ENCODE measurements around the gene POLR2L. TPM values are rescaled to one million over a fixed set of nuclear protein-coding genes. Genes with fewer than 3 reads are reported as not detected.

The POLR2L gene
- total and polyA plus RNA-seq, 2 of the 13 experiments (the other 11 are each of a cell fraction or from before 2014, with no cell fraction given) = 104 to 114 TPM

DNA sequence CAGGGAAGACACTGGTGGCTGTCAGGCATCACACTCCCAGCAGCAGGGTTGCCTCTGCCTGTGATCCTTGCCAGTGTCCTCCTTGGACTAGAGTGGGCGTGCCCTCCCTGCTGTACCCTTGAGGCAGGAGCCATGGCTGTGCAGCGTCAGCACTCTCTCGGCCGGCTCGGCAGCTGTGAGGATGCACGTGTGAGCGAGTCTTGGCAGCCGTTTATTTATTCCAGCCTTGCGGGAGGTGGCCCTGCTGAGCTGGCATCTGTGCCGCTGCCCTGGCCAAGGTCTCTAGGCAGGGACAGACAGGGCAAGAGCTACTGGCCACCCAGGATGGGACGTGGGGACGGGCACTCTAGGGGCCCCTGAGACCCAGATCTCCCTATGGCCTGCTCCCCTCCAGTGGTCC lies 34.2 kb upstream of the POLR2L start (continued):
- TF ChIP-seq, protein P1, sequence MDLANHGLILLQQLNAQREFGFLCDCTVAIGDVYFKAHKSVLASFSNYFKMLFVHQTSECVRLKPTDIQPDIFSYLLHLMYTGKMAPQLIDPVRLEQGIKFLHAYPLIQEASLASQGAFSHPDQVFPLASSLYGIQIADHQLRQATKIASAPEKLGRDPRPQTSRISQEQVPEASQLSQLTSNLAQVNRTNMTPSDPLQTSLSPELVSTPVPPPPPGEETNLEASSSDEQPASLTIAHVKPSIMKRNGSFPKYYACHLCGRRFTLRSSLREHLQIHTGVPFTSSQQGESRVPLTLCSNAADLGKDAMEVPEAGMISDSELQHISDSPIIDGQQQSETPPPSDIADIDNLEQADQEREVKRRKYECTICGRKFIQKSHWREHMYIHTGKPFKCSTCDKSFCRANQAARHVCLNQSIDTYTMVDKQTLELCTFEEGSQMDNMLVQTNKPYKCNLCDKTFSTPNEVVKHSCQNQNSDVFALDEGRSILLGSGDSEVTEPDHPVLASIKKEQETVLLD (CRISPR knock-in tag; IDR thresholded peaks at IDR 0.05; ENCODE audit: low read depth) = no peak
- peak; percentile 58 for TF ChIP-seq AGO2 (optimal IDR thresholded peaks at IDR 0.05; ENCODE audit: low read depth, low read length)
- no peak for TF ChIP-seq IKZF1 (IDR thresholded peaks at IDR 0.05)

DNA sequence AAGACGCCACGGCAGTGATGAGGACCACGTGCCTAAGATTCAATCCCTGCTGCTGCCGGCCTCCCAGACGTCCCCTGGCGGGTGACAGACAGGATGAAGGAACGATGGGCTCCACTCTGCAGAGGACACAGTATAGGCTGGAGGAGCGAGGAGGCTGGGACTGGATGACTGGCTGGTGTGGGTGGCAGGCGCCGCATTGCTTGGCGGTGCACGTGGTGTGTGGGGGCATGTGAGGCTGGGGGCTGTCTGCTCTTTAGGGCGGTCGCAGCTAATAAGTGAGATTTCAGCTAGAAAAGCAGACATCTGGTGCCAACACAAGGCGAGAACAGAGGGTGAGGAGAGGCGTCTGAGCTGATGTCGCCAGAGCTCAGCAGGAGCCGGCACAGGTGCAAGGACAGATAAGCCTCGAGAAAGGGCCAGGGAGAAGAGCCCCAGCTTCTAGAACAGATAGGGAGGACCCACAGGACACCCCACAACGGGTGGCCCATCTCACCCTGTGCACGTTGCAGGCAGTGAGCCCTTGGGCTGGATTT lies 33.5 kb upstream of the POLR2L start:
- intact Hi-C loops (cut with micrococcal nuclease; ENCODE audit: unreplicated experiment) = no loop called here
- Histone ChIP-seq H3K4me3 (replicated peaks in 1 of 3; ENCODE audit: insufficient read depth in 1 of 3, low read depth in 2 of 3, low read length in 3 of 3) (no peak overlapping the region), H3K36me3 (replicated peaks in 1 of 2; ENCODE audit: control insufficient read depth in 1 of 2, insufficient read depth in 2 of 2, low read length in 2 of 2) (peaks cover 7 to 11% of the 10 kb centered on the region in 2 experiments; a peak in 3 of 5 replicates), H3K9ac (ENCODE audit: insufficient read depth, low read depth, low read length) (no peak overlapping the region), H3K4me1 (ENCODE audit: insufficient read depth, low read length) (no peaks in the 10 kb centered on the region), H3K27me3 (ENCODE audit: control insufficient read depth in 1 of 2, insufficient read depth in 2 of 2, low read length in 2 of 2) (no peaks in the 10 kb centered on the region), H3K27ac (ENCODE audit: extremely low read length, insufficient read depth, low read length) (no peak overlapping the region), H3K79me2 (ENCODE audit: insufficient read depth, low read length) (no peaks in the 10 kb centered on the region), H3K4me2 (ENCODE audit: low read depth, low read length) (no peak overlapping the region), H4K20me1 (ENCODE audit: insufficient read depth, low read length) (no peaks in the 10 kb centered on the region), H3K9me3 (ENCODE audit: low read length) (no peaks in the 10 kb centered on the region), H2AFZ (ENCODE audit: low read length) (no peak overlapping the region)
- BruUV-seq (replicated peaks) = no TSS peak
- CTCF ChIA-PET (ENCODE audit: low intra/inter-chr PET ratio, low total read pairs) = no interaction called here
- ATAC-seq (no peak), DNase-seq (ENCODE audit: low spot score) (no peak), FAIRE-seq (no peak)
- POLR2A ChIA-PET = no interaction called here
- 96% methylated on average over 21 of the region's 21 CpGs for WGBS (ENCODE audit: low lambda C conversion rate)
- in situ Hi-C loops (cut with HindIII; ENCODE audit: extremely low pct_ligation_motif_present, low pct_unique_long_range_greater_than_20kb) = no loop called here
- TF ChIP-seq, protein P2, sequence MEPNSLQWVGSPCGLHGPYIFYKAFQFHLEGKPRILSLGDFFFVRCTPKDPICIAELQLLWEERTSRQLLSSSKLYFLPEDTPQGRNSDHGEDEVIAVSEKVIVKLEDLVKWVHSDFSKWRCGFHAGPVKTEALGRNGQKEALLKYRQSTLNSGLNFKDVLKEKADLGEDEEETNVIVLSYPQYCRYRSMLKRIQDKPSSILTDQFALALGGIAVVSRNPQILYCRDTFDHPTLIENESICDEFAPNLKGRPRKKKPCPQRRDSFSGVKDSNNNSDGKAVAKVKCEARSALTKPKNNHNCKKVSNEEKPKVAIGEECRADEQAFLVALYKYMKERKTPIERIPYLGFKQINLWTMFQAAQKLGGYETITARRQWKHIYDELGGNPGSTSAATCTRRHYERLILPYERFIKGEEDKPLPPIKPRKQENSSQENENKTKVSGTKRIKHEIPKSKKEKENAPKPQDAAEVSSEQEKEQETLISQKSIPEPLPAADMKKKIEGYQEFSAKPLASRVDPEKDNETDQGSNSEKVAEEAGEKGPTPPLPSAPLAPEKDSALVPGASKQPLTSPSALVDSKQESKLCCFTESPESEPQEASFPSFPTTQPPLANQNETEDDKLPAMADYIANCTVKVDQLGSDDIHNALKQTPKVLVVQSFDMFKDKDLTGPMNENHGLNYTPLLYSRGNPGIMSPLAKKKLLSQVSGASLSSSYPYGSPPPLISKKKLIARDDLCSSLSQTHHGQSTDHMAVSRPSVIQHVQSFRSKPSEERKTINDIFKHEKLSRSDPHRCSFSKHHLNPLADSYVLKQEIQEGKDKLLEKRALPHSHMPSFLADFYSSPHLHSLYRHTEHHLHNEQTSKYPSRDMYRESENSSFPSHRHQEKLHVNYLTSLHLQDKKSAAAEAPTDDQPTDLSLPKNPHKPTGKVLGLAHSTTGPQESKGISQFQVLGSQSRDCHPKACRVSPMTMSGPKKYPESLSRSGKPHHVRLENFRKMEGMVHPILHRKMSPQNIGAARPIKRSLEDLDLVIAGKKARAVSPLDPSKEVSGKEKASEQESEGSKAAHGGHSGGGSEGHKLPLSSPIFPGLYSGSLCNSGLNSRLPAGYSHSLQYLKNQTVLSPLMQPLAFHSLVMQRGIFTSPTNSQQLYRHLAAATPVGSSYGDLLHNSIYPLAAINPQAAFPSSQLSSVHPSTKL (CRISPR knock-in tag; IDR thresholded peaks at IDR 0.05) = no peak
